Astrocyte of the cerebellum (primary cell): ENCODE measurements around the gene NFKBIB.
"Not testable (repeated sequence)": the region's sequence is repeated elsewhere in the genome, so short reads cannot be mapped to it uniquely, and the experiment has no call there.

Experiments
- DNase-seq: peaks from one replicate; pipeline ENCODE4 v3.0.0-alpha.2; 2011; ENCODE audit warnings: low read depth
- H3K4me3 ChIP-seq: 2 replicates; pipeline ENCODE4 v1.5.1; 2011; ENCODE audit warnings: mild to moderate bottlenecking, low read depth, low read length, moderate library complexity
- in situ Hi-C: cut with HindIII; loops from 2 replicates; pipeline ENCODE4 v1.10.0; 2017; ENCODE audit warnings: low sequenced_read_pairs
- TF ChIP-seq, protein P1 (sequence below): IDR thresholded peaks from 2 replicates; pipeline ENCODE4 v1.5.1; 2012; ENCODE audit warnings: low read length, low read depth, moderate library complexity, mild to moderate bottlenecking; ENCODE audit errors: missing control alignments

Gene NFKBIB

GRCh38 chr19:38877781-38878574, 21.8 kb upstream of the NFKBIB start, which contains the start of gene RINL:
TSS of gene RINL (minus strand) at chr19:38878275. CDS start at chr19:38876742, 1,533 bp downstream.
- TF ChIP-seq, protein P1, sequence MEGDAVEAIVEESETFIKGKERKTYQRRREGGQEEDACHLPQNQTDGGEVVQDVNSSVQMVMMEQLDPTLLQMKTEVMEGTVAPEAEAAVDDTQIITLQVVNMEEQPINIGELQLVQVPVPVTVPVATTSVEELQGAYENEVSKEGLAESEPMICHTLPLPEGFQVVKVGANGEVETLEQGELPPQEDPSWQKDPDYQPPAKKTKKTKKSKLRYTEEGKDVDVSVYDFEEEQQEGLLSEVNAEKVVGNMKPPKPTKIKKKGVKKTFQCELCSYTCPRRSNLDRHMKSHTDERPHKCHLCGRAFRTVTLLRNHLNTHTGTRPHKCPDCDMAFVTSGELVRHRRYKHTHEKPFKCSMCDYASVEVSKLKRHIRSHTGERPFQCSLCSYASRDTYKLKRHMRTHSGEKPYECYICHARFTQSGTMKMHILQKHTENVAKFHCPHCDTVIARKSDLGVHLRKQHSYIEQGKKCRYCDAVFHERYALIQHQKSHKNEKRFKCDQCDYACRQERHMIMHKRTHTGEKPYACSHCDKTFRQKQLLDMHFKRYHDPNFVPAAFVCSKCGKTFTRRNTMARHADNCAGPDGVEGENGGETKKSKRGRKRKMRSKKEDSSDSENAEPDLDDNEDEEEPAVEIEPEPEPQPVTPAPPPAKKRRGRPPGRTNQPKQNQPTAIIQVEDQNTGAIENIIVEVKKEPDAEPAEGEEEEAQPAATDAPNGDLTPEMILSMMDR = no peak
- no peak for DNase-seq
- no peak within 1 kb of the TSS for H3K4me3 ChIP-seq
- in situ Hi-C loops = no loop called here

GRCh38 chr19:38878575-38879399, 21.0 kb upstream of the NFKBIB start:
- in situ Hi-C loops = no loop called here
- H3K4me3 ChIP-seq = no peak overlapping the region
- TF ChIP-seq, protein P1 = peak; percentile 8
- DNase-seq = no peak

DNA sequence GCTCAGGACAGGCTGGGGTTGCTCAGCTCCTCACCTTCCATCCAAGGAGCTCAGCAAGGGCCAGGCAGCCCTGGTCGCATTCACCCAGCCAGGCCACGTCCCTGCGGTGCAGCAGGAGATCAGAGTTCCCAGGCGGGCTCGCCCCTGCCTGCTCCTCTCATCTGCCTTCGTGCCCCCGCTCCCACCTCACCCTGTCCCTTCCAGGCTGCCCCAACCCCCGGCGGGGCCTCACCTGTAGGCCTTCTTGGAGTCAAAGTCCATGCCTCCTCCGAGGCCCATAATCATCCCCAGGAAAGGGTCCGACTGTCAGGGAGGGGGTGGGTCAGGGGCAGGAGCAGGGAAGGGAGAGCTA, 20.4 kb upstream of the NFKBIB start:
- no peak overlapping the region for H3K4me3 ChIP-seq
- TF ChIP-seq, protein P1 = no peak
- no peak for DNase-seq
- in situ Hi-C loops = no loop called here

- TF ChIP-seq, protein P1 = no peak
- no peak overlapping the region for H3K4me3 ChIP-seq
- DNase-seq = no peak
- in situ Hi-C loops = no loop called here
Observed at GRCh38 chr19:38880076-38880881, 19.5 kb upstream of the NFKBIB start.

DNA sequence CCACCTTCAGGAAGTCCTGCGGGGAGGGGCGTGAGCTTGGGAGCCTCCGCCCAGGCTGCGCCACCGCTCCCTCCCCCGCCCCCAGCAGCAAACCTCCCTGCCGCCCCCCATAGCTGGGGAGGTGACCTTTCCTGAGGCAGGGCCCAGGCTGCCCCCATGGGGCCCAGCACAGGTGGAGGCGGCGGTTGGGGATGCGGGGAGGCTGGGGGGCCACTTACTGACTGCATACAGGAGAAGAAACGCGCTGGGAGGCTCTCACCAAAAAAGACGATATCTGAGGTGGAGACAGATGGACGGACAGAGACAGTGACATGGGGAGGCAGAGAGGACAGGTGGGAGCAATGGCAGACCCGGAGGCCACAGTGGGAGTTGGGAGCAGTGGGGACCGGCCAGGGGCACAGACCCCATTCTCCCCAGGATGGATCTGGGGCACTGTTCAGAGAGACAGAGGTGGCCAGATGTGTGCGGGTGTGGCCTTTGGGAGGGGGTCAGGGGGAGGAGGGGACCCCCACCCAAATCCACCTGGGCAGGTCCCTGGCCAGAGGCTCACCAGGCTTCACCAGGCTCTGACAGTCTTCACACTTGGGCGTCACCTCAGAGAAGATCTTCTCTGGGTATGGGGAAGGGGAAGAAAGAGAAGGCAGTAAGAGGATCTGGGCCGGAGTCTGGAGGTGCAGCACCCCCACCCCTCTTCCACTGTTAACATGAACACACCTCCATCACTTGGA, 18.7 kb upstream of the NFKBIB start:
- no peak overlapping the region for H3K4me3 ChIP-seq
- DNase-seq = no peak
- TF ChIP-seq, protein P1 = no peak
- in situ Hi-C loops = no loop called here

DNA sequence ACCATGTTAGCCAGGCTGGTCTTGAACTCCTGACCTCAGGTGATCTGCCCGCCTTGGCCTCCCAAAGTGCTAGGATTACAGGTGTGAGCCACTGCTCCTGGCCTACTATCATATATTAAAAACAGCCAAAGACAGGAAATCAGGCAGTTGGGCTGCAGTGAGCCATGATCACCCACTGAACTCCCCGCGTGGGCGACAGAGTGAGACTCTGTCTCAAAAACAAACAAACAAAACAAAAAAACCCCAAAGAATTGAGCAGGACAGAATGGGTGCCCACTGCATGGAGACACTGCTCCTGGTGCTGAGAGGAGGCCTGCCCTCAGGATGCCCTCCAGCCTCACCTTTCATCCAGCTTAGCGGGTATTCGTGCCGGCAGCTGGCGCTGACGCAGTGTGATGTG, 16.5 kb upstream of the NFKBIB start:
- H3K4me3 ChIP-seq = no peak overlapping the region
- DNase-seq = no peak
- TF ChIP-seq, protein P1 = no peak
- in situ Hi-C loops = no loop called here

- DNase-seq, in situ Hi-C loops, H3K4me3 ChIP-seq: not testable (repeated sequence)
Observed at GRCh38 chr19:38884691-38885090, 15.1 kb upstream of the NFKBIB start.
